Stimulated activated CD8-positive, alpha-beta memory T cell treated with anti-CD3 and anti-CD28 coated beads, Interleukin-2, amount 100 ng/mL, for 1 hour (primary cell): ENCODE measurements around the gene SIN3A.
A peak's percentile ranks its signal among the peaks of the same experiment; 100 is the strongest.
"Not testable (repeated sequence)": the region's sequence is repeated elsewhere in the genome, so short reads cannot be mapped to it uniquely, and the experiment has no call there.

Experiments used
- DNase-seq, 2 donors: peaks; one replicate each; pipeline ENCODE4 v3.0.0-alpha.2; 2020; ENCODE audit warnings: low read depth in 2 of 2

The SIN3A gene

GRCh38 chr15:75451674-75452363 is at the start of gene SIN3A:
Gene SIN3A, minus strand, starts transcription at chr15:75451690. Its CDS starts 21,315 bp downstream, at chr15:75430375.
- DNase-seq, result peak; percentile 98 to 99

- no peak for DNase-seq
Measured at GRCh38 chr15:75493732-75494131, 42.2 kb upstream of the SIN3A start.

- no peak for DNase-seq
Measured at GRCh38 chr15:75483961-75484360, 32.5 kb upstream of the SIN3A start.

- DNase-seq, result not testable (repeated sequence)
Measured at GRCh38 chr15:75483556-75483955, 32.1 kb upstream of the SIN3A start.

- DNase-seq, result no peak
Measured at GRCh38 chr15:75483106-75483505, 31.6 kb upstream of the SIN3A start.

- not testable (repeated sequence) for DNase-seq
Measured at GRCh38 chr15:75480463-75480862, 29.0 kb upstream of the SIN3A start.

- DNase-seq, result no peak
Measured at GRCh38 chr15:75479670-75480069, 28.2 kb upstream of the SIN3A start.

- not testable (repeated sequence) for DNase-seq
Measured at GRCh38 chr15:75477094-75477493, 25.6 kb upstream of the SIN3A start.

GRCh38 chr15:75468913-75469598 is 17.6 kb upstream of the SIN3A start:
- no peak for DNase-seq

GRCh38 chr15:75460646-75461045 is 9.2 kb upstream of the SIN3A start:
- no peak for DNase-seq

GRCh38 chr15:75459581-75459980 is 8.1 kb upstream of the SIN3A start:
- no peak for DNase-seq

- DNase-seq, result no peak
Measured at GRCh38 chr15:75456710-75457109, 5.2 kb upstream of the SIN3A start.

- peak; percentile 29 to 37 for DNase-seq
Measured at GRCh38 chr15:75455982-75456531, 4.6 kb upstream of the SIN3A start.

- peak; percentile 73 to 79 for DNase-seq
Measured at GRCh38 chr15:75455424-75455981, 4.0 kb upstream of the SIN3A start.

GRCh38 chr15:75454471-75455378 is 3.2 kb upstream of the SIN3A start:
- peak; percentile 58 to 71 for DNase-seq

- DNase-seq, result peak; percentile 91 to 94
Measured at GRCh38 chr15:75453703-75454470, 2.4 kb upstream of the SIN3A start.

GRCh38 chr15:75452865-75453702 is 1.6 kb upstream of the SIN3A start:
- DNase-seq, result peak; percentile 25 to 28

GRCh38 chr15:75452364-75452864 is 924 bp upstream of the SIN3A start:
- peak; percentile 36 to 59 for DNase-seq

GRCh38 chr15:75451202-75451673 is 252 bp downstream of the SIN3A start:
- no peak for DNase-seq
